Measurements from ENCODE around the gene B3GLCT.

DNA sequence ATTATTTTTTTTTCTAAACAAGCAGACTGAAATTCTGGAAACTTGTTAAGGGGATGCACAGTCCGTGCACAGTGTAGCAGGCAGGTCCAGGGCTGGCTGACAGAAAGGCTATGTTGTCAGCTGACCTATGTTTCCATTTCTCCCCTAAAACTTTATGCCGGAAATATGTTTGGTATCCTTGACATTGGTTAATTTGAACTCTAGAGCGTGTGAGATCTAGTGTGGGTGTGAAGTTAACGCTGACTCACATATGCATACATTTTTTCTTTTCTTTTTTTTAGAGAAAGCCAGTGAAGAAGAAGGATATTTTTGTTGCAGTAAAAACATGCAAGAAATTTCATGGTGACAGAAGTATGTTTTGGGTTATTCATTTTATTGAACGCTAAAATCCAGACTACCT lies 76.6 kb downstream of the B3GLCT start:
- TF ChIP-seq, protein P1, sequence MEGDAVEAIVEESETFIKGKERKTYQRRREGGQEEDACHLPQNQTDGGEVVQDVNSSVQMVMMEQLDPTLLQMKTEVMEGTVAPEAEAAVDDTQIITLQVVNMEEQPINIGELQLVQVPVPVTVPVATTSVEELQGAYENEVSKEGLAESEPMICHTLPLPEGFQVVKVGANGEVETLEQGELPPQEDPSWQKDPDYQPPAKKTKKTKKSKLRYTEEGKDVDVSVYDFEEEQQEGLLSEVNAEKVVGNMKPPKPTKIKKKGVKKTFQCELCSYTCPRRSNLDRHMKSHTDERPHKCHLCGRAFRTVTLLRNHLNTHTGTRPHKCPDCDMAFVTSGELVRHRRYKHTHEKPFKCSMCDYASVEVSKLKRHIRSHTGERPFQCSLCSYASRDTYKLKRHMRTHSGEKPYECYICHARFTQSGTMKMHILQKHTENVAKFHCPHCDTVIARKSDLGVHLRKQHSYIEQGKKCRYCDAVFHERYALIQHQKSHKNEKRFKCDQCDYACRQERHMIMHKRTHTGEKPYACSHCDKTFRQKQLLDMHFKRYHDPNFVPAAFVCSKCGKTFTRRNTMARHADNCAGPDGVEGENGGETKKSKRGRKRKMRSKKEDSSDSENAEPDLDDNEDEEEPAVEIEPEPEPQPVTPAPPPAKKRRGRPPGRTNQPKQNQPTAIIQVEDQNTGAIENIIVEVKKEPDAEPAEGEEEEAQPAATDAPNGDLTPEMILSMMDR (IDR thresholded peaks at IDR 0.05) = no peak
- no peak for TF ChIP-seq POLR2A (IDR thresholded peaks at IDR 0.05)
